ENCODE data around the gene RNPS1. TPM values are rescaled to one million over a fixed set of nuclear protein-coding genes. Genes with fewer than 3 reads are reported as not detected.

Gene RNPS1
- total and polyA plus RNA-seq, 9 of the 15 experiments (the other 6 are each of a cell fraction or from before 2014, with no cell fraction given), result 44.9 to 338 (median 202) TPM

GRCh38 chr16:2205104-2205966 lies 62.6 kb downstream of the RNPS1 start, which contains the start of gene MLST8 (continued):
- no peak for TF ChIP-seq ZNF449 (CRISPR knock-in tag; IDR thresholded peaks at IDR 0.05)
- no peak for TF ChIP-seq ZNF282 (CRISPR knock-in tag; IDR thresholded peaks at IDR 0.05)
- peak; percentile 13; the same call in 1 of the 2 replicates for TF ChIP-seq ZKSCAN1 (IDR thresholded peaks at IDR 0.05; ENCODE audit: low read depth, low read length)
- no peak for TF ChIP-seq SP2 (IDR thresholded peaks at IDR 0.05; ENCODE audit: extremely low read depth, low read depth, low read length, poor library complexity, severe bottlenecking)
- peak; percentile 93 for TF ChIP-seq MBD2 (IDR thresholded peaks at IDR 0.05; ENCODE audit: borderline replicate concordance, low read depth)
- no peak for TF ChIP-seq POLR2H (tag; IDR thresholded peaks at IDR 0.05; ENCODE audit: low read depth)
- TF ChIP-seq RNF2 (IDR thresholded peaks at IDR 0.05), result no peak
- TF ChIP-seq ESRRB (CRISPR knock-in tag; IDR thresholded peaks at IDR 0.05; ENCODE audit: borderline replicate concordance), result no peak
- peak; percentile 99 for TF ChIP-seq MEIS2 (IDR thresholded peaks at IDR 0.05; ENCODE audit: partially characterized antibody)
- TF ChIP-seq POU5F1 (IDR thresholded peaks at IDR 0.05; ENCODE audit: borderline replicate concordance, low read depth, low read length, partially characterized antibody), result peak; percentile 48
- no peak for TF ChIP-seq LARP7 (IDR thresholded peaks at IDR 0.05)
- peak; percentile 98 for TF ChIP-seq ZFX (CRISPR knock-in tag; IDR thresholded peaks at IDR 0.05)
- TF ChIP-seq EZH2 (IDR thresholded peaks at IDR 0.05; ENCODE audit: borderline replicate concordance, low read depth, low read length), result no peak
- 0 out of 2 replicates have a peak, but pooled peaks have one; percentile 46 for TF ChIP-seq FOXP1 (CRISPR knock-in tag; IDR thresholded peaks at IDR 0.05)
- TF ChIP-seq SMAD1 (IDR thresholded peaks at IDR 0.05; ENCODE audit: low read depth, low read length, partially characterized antibody), result no peak
- no peak for TF ChIP-seq BRF1 (IDR thresholded peaks at IDR 0.05; ENCODE audit: borderline replicate concordance, extremely low read depth, insufficient read length)
- peak; percentile 85; the same call in 1 of the 2 replicates for TF ChIP-seq AFF4 (CRISPR knock-in tag; IDR thresholded peaks at IDR 0.05)
- TF ChIP-seq ZNF41 (CRISPR knock-in tag; conservative IDR thresholded peaks at IDR 0.05), result no peak
- no peak for TF ChIP-seq RBM14 (IDR thresholded peaks at IDR 0.05; ENCODE audit: borderline replicate concordance, insufficient read depth, low read depth, low read length)
- no peak for TF ChIP-seq ZBTB5 (IDR thresholded peaks at IDR 0.05)
- TF ChIP-seq ZC3H4 (CRISPR knock-in tag; IDR thresholded peaks at IDR 0.05; ENCODE audit: borderline replicate concordance), result no peak

Data from K562 (cell line).